K562 (cell line): ENCODE data around the gene XCL1. TPM values are rescaled to one million over a fixed set of nuclear protein-coding genes. Genes with fewer than 3 reads are reported as not detected.

Experiments
- ATAC-seq: fragments of 200-7000 bp; cut with Tn5 transposase; 3 replicates; pipeline ENCODE4 v1.9.1; 2020; ENCODE audit warnings: moderate library complexity
- BruUV-seq: library from RNA; stranded (reverse); fragments of 400-500 nt; replicated peaks from 2 replicates; lab custom pipeline; 2021; lab: Mats Ljungman, UMichigan
- CTCF ChIA-PET: fragments of 300-600 bp; formaldehyde crosslinking; extraction: SDS; loops from one replicate; lab custom pipeline; 2021; ENCODE audit warnings: low intra/inter-chr PET ratio; lab: Yijun Ruan, JAX
- POLR2A ChIA-PET: fragments of 300-600, 350-650 bp; sonication (Branson Sonifier 250); formaldehyde crosslinking; extraction: SDS; loops from one replicate; lab custom pipeline; 2021; ENCODE audit warnings: antibody characterized with exemption, inconsistent platforms; lab: Yijun Ruan, JAX
- DNase-seq, 4 experiments: peaks; one replicate each; pipeline versions ENCODE4 v3.0.0 to v3.0.0-alpha.2; 2011 to 2018; ENCODE audit warnings: low spot score in 3 of 4, mixed read lengths in 3 of 4; ENCODE audit errors: extremely low read depth in 1 of 4
- FAIRE-seq: peaks from 2 replicates; lab custom pipeline; 2011; peaks lifted over from hg19 to GRCh38; lab: Jason Lieb, UNC
- H2AFZ ChIP-seq: 2 replicates; pipeline ENCODE4 v1.6.0; 2011; ENCODE audit warnings: low read depth, low read length, control low read depth, inconsistent platforms
- H3K27ac ChIP-seq: fragments of 200-600 bp; 3 replicates; pipeline ENCODE4 v1.8.0; 2011; ENCODE audit warnings: low read depth, mild to moderate bottlenecking, control low read depth, inconsistent platforms, low read length, moderate library complexity, mixed read lengths; ENCODE audit errors: extremely low read depth
- H3K27me3 ChIP-seq, 2 experiments: fragments of 300-600 bp in 1 of 2; 2 replicates in 1 of 2; 3 replicates in 1 of 2; pipeline versions ENCODE4 v1.6.0 to v1.8.0; 2011; ENCODE audit warnings: inconsistent platforms in 2 of 2, low read length in 2 of 2, mild to moderate bottlenecking in 1 of 2, mixed read lengths in 1 of 2, moderate library complexity in 1 of 2; ENCODE audit not compliant: control insufficient read depth in 2 of 2, insufficient read depth in 2 of 2
- H3K36me3 ChIP-seq: fragments of 300-600 bp; 3 replicates; pipeline ENCODE4 v1.8.0; 2011; ENCODE audit warnings: mild to moderate bottlenecking, low read length, inconsistent platforms; ENCODE audit not compliant: control insufficient read depth, insufficient read depth
- H3K4me1 ChIP-seq, 2 experiments: fragments of 200-600 bp in 1 of 2; replicated peaks in 1 of 2; 2 replicates in 1 of 2; 3 replicates in 1 of 2; pipeline versions ENCODE4 v1.5.1 to v1.8.0; 2011; ENCODE audit warnings: inconsistent platforms in 2 of 2, low read length in 2 of 2, mild to moderate bottlenecking in 1 of 2, mixed read lengths in 1 of 2, moderate library complexity in 1 of 2; ENCODE audit not compliant: control insufficient read depth in 2 of 2, insufficient read depth in 2 of 2
- H3K4me2 ChIP-seq: 2 replicates; pipeline ENCODE4 v1.6.1; 2011; ENCODE audit warnings: low read length, control low read depth, inconsistent platforms, mixed read lengths; ENCODE audit not compliant: insufficient read depth
- H3K4me3 ChIP-seq: fragments of 200-600 bp; sonication (generic), shearing (Covaris generic); 2 replicates; pipeline ENCODE4 v1.5.1; 2016; ENCODE audit warnings: control low read depth, inconsistent platforms
- H3K79me2 ChIP-seq: fragments of 200-600 bp; 3 replicates; pipeline ENCODE4 v1.8.0; 2011; ENCODE audit warnings: low read length, inconsistent platforms; ENCODE audit not compliant: control insufficient read depth, insufficient read depth
- H3K9ac ChIP-seq, 2 experiments: 2 replicates each; pipeline versions ENCODE4 v1.6.0 to v1.6.1; 2011; ENCODE audit warnings: low read depth in 2 of 2, low read length in 2 of 2, control low read depth in 1 of 2, inconsistent platforms in 1 of 2, mild to moderate bottlenecking in 1 of 2, mixed read lengths in 1 of 2; ENCODE audit not compliant: insufficient read depth in 1 of 2
- H3K9me1 ChIP-seq: one replicate; pipeline ENCODE4 v1.6.0; 2011; ENCODE audit warnings: inconsistent platforms, mild to moderate bottlenecking, low read length, moderate library complexity; ENCODE audit not compliant: control insufficient read depth, insufficient read depth
- H3K9me3 ChIP-seq: replicated peaks from 2 replicates; pipeline ENCODE4 v1.5.1; 2011; ENCODE audit warnings: low read depth, low read length, inconsistent platforms; ENCODE audit not compliant: control insufficient read depth, insufficient read depth
- H4K20me1 ChIP-seq: replicated peaks from 2 replicates; pipeline ENCODE4 v1.6.1; 2011; ENCODE audit warnings: low read length, inconsistent platforms, mixed read lengths; ENCODE audit not compliant: control insufficient read depth, insufficient read depth
- ARID1B ChIP-seq: fragments of 450-650 bp; IDR thresholded peaks from 2 replicates; pipeline ENCODE4 v1.6.1; 2016; ENCODE audit warnings: antibody characterized with exemption, mild to moderate bottlenecking, inconsistent platforms
- CEBPG ChIP-seq, 3 experiments: fragments of 200-800 bp in 1 of 3; sonication (Bioruptor generic) in 1 of 3; sonication (generic) in 1 of 3; formaldehyde crosslinking in 1 of 3; IDR thresholded peaks in 2 of 3; conservative IDR thresholded peaks in 1 of 3; 2 replicates each; pipeline versions ENCODE4 v1.6.1 to v1.8.0; 2016 to 2022; ENCODE audit warnings: missing compliant biosample characterization in 2 of 3, missing genetic modification characterization in 2 of 3, mild to moderate bottlenecking in 1 of 3, missing genetic modification reagents in 1 of 3
- CREB5 ChIP-seq: fragments of 250-450 bp; sonication (Bioruptor Pico); IDR thresholded peaks from 2 replicates; pipeline ENCODE4 v1.5.0; 2020; ENCODE audit warnings: mild to moderate bottlenecking
- GMEB1 ChIP-seq: fragments of 250-450 bp; sonication (Bioruptor Pico); IDR thresholded peaks from 2 replicates; pipeline ENCODE4 v1.4.0; 2020; ENCODE audit warnings: mild to moderate bottlenecking
- IRF2 ChIP-seq: sonication (generic); formaldehyde crosslinking; IDR thresholded peaks from 2 replicates; pipeline ENCODE4 v1.8.1; 2022; ENCODE audit warnings: mild to moderate bottlenecking, missing genetic modification reagents
- KAT8 ChIP-seq: fragments of 450-650 bp; IDR thresholded peaks from 2 replicates; pipeline ENCODE4 v1.6.1; 2016; ENCODE audit warnings: low read depth, mild to moderate bottlenecking
- MYNN ChIP-seq, 2 experiments: sonication (generic); formaldehyde crosslinking in 1 of 2; IDR thresholded peaks; 2 replicates each; pipeline versions ENCODE4 v1.5.0 to v1.6.1; 2016 to 2020; ENCODE audit warnings: antibody characterized with exemption in 1 of 2, missing genetic modification reagents in 1 of 2
- NCOA2 ChIP-seq, 2 experiments: fragments of 450-650 bp; IDR thresholded peaks; 2 replicates each; pipeline ENCODE4 v1.6.1; 2018; ENCODE audit warnings: mild to moderate bottlenecking in 2 of 2, moderate library complexity in 1 of 2; ENCODE audit not compliant: partially characterized antibody in 2 of 2
- NELFE ChIP-seq: IDR thresholded peaks from 2 replicates; pipeline ENCODE4 v1.6.1; 2011; ENCODE audit warnings: mild to moderate bottlenecking; ENCODE audit not compliant: insufficient read depth, insufficient read length
- PKNOX1 ChIP-seq: fragments of 450-650 bp; IDR thresholded peaks from 2 replicates; pipeline ENCODE4 v1.6.1; 2016
- TAF15 ChIP-seq: fragments of 200-400 bp; formaldehyde crosslinking; IDR thresholded peaks from 2 replicates; pipeline ENCODE4 v1.6.1; 2017; ENCODE audit warnings: mild to moderate bottlenecking, low read depth, low read length, moderate library complexity
- TRIM25 ChIP-seq: fragments of 450-650 bp; IDR thresholded peaks from 2 replicates; pipeline ENCODE4 v1.7.0; 2016; ENCODE audit warnings: borderline replicate concordance
- ZC3H4 ChIP-seq: sonication (generic); formaldehyde crosslinking; IDR thresholded peaks from 2 replicates; pipeline ENCODE4 v1.9.0; 2021; ENCODE audit warnings: missing genetic modification reagents, borderline replicate concordance
- ZNF311 ChIP-seq: fragments of 250-450 bp; sonication (Bioruptor Pico); IDR thresholded peaks from 2 replicates; pipeline ENCODE4 v1.4.0; 2020; ENCODE audit warnings: mild to moderate bottlenecking, moderate library complexity
- ZNF583 ChIP-seq: fragments of 250-450 bp; sonication (Bioruptor Pico); IDR thresholded peaks from 2 replicates; pipeline ENCODE4 v1.4.0; 2020
- in situ Hi-C: fragments of 300-500 bp; cut with MboI; formaldehyde crosslinking; loops from 4 replicates; pipeline ENCODE4 v1.15.0; 2018; ENCODE audit warnings: inconsistent platforms, mixed read lengths
- intact Hi-C: fragments of 100-400 bp; cut with micrococcal nuclease; formaldehyde crosslinking; loops from 2 replicates; pipeline ENCODE4 v1.14.2; 2022
- polyA plus RNA-seq, 8 experiments: library from polyadenylated mRNA; depleted of rRNA in 4 of 8; stranded (reverse) in 5 of 8; unstranded in 3 of 8; fragments of >200 nt; fragmentation: Nextera tagmentation in 2 of 8; fragmentation: Illumina TruSeq in 1 of 8; extraction: Ambion mirVana in 2 of 8; extraction: Trizol in 1 of 8; gene quantifications; 2 replicates each; pipeline versions ENCODE4 v1.2.1 to v1.2.3, GENCODE V29; 2011 to 2014; ENCODE audit warnings: inconsistent platforms in 1 of 8, missing spikeins in 1 of 8
- total RNA-seq, 7 experiments: library from RNA; depleted of rRNA in 6 of 7; stranded (reverse); fragments of >200 nt in 6 of 7; fragmentation: Illumina TruSeq in 2 of 7; extraction: Trizol in 2 of 7; gene quantifications; 2 replicates each; pipeline versions ENCODE4 v1.2.1 to v1.2.3, GENCODE V29; 2011 to 2021; ENCODE audit warnings: low replicate concordance in 1 of 7

The XCL1 gene
- total and polyA plus RNA-seq, 9 of the 15 experiments (the other 6 are each of a cell fraction or from before 2014, with no cell fraction given) = 0.06 to 0.09 (median 0.06) TPM; not detected in 6

DNA sequence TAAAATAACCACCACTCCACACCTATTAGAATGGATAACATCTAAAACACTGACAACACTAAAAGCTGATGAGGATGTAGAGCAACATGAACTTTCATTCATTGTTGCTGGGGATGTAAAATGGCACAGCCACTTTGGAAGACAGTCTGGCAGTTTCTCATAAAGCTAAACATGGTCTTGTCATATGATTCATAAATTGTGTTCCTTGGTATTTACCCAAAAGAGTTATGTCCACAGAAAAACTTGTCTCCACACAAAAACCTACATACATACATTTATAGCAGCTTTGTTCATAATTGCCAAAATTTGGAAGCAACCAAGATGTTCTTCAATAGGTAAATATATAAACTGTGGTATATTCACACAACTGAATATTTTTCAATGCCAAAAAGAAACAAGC is 16.0 kb upstream of the XCL1 start:
- DNase-seq = no peak

More for the DNA sequence above, 16.0 kb upstream of the XCL1 start:
- POLR2A ChIA-PET = interaction anchor here (0.9 to 1.6 kb wide), 2 partner anchors 18 to 121 kb away, joined by 3 to 7 read pairs; no protein-coding TSS in a partner anchor
- no peak for FAIRE-seq
- Histone ChIP-seq H3K9me3 (no peaks in the 10 kb centered on the region), H3K27me3 (no peaks in the 10 kb centered on the region), H3K36me3 (no peaks in the 10 kb centered on the region), H4K20me1 (no peaks in the 10 kb centered on the region), H2AFZ (no peak overlapping the region), H3K4me3 (no peak overlapping the region), H3K4me1 (no peaks in the 10 kb centered on the region), H3K4me2 (no peak overlapping the region), H3K9ac (no peak overlapping the region), H3K9me1 (no peaks in the 10 kb centered on the region), H3K27ac (no peak overlapping the region), H3K79me2 (no peaks in the 10 kb centered on the region)
- CTCF ChIA-PET = no interaction called here
- in situ Hi-C loops (no loop called here), intact Hi-C loops (no loop called here)
- TF ChIP-seq CEBPG (CRISPR knock-in tag; IDR thresholded peaks at IDR 0.05) (no peak), CEBPG (tag; conservative IDR thresholded peaks at IDR 0.05 in 1 of 2, IDR thresholded peaks at IDR 0.05 in 1 of 2) (no peak), IRF2 (CRISPR knock-in tag) (no peak), PKNOX1 (no peak), ZC3H4 (CRISPR knock-in tag) (no peak), ZNF583 (CRISPR knock-in tag) (no peak), KAT8 (no peak), TAF15 (no peak), MYNN (IDR thresholded peaks at IDR 0.05) (no peak), MYNN (CRISPR knock-in tag; IDR thresholded peaks at IDR 0.05) (no peak), GMEB1 (no peak), ARID1B (no peak), ZNF311 (no peak), NELFE (no peak), CREB5 (CRISPR knock-in tag) (no peak), NCOA2 (IDR thresholded peaks at IDR 0.05; ENCODE audit: partially characterized antibody in 2 of 2) (no peak), TRIM25 (no peak)
- no TSS peak for BruUV-seq
- ATAC-seq = no peak
